Adrenal gland (tissue), 12 donors: ENCODE measurements around the gene RWDD2A. TPM values are rescaled to one million over a fixed set of nuclear protein-coding genes. Genes with fewer than 3 reads are reported as not detected.

Experiments
- DNase-seq, 7 donors: peaks; one replicate each; pipeline ENCODE4 v3.0.0-alpha.2; 2019 to 2020
- H3K27ac ChIP-seq, 5 donors: fragments of 200-600 bp; sonication (generic) in 4 of 5; 1 replicate in 3 of 5; 2 replicates in 2 of 5; pipeline versions ENCODE4 v1.5.1 to v1.8.0; 2016 to 2020; ENCODE audit warnings: mild to moderate bottlenecking in 1 of 5
- H3K27me3 ChIP-seq: fragments of 200-600 bp; 2 replicates; pipeline ENCODE4 v1.8.0; 2021
- H3K36me3 ChIP-seq, 2 donors: fragments of 200-600 bp; replicated peaks in 1 of 2; 1 replicate in 1 of 2; 2 replicates in 1 of 2; pipeline versions ENCODE4 v1.5.1 to v1.8.0; 2018 to 2022
- H3K4me1 ChIP-seq, 2 donors: fragments of 200-600 bp; replicated peaks in 1 of 2; 1 replicate in 1 of 2; 2 replicates in 1 of 2; pipeline versions ENCODE4 v1.5.1 to v1.8.0; 2018 to 2021
- H3K4me3 ChIP-seq, 4 donors: fragments of 200-600 bp; sonication (generic) in 3 of 4; one replicate each; pipeline ENCODE4 v1.5.1; 2016 to 2018
- H3K9me3 ChIP-seq, 3 donors: fragments of 200-600 bp; sonication (generic) in 1 of 3; replicated peaks in 1 of 3; 1 replicate in 2 of 3; 2 replicates in 1 of 3; pipeline versions ENCODE4 v1.5.1 to v1.8.0; 2016 to 2021
- CTCF ChIP-seq, 6 experiments: fragments of 450-650 bp in 4 of 6; fragments of 200-600 bp in 2 of 6; sonication (generic) in 1 of 6; IDR thresholded peaks; 1 replicate in 5 of 6; 2 replicates in 1 of 6; pipeline versions ENCODE4 v1.5.1 to v1.8.0; 2016 to 2021; ENCODE audit warnings: antibody characterized with exemption in 6 of 6, mild to moderate bottlenecking in 2 of 6, moderate library complexity in 1 of 6
- POLR2A ChIP-seq, 2 donors: fragments of 450-650 bp; IDR thresholded peaks; one replicate each; pipeline ENCODE4 v1.6.1; 2017; ENCODE audit warnings: antibody characterized with exemption in 2 of 2, mild to moderate bottlenecking in 2 of 2, moderate library complexity in 1 of 2
- WGBS, 4 donors: extraction: QIAGEN DNeasy Blood & Tissue Kit in 2 of 4; methylation state at CpG; one replicate each; pipeline versions ENCODE4 v1.1.5 to v1.1.7; 2013 to 2017; 5-methylcytosine and 5-hydroxymethylcytosine counted together
- intact Hi-C, 2 donors: fragments of 100-400 bp; cut with DNase I; formaldehyde crosslinking; loops; one replicate each; pipeline versions ENCODE4 v1.14.1 to v1.15.0; 2022 to 2023
- polyA plus RNA-seq, 3 donors: library from polyadenylated mRNA; stranded (reverse); fragments of 200-250 nt in 2 of 3; fragments of 350-450 nt in 1 of 3; fragmentation: Illumina TruSeq in 1 of 3; extraction: RNeasy Lipid Tissue Mini Kit (QIAGEN cat#74804) in 1 of 3; gene quantifications; one replicate each; pipeline ENCODE4 v1.2.3, GENCODE V29; 2013 to 2014
- total RNA-seq, 9 donors: library from RNA; depleted of rRNA in 4 of 9; stranded (reverse); fragments of >200 nt in 4 of 9; fragments of 120-200 nt in 1 of 9; fragmentation: NEBNext Ultra II Directional in 1 of 9; extraction: Animal tissue kit (Norgen Biotek cat#: 25700) in 1 of 9; gene quantifications; one replicate each; pipeline versions ENCODE4 v1.1.0 to v1.2.4, GENCODE V29; 2013 to 2023
- donor health status: healthy with polysubstance abuse.
- donor health status: Bipolar disorder and iron deficiency.
- donor health status: DM: yes; HTN: yes; CAD: no.
- donor health status: DM: no; HTN: no; CAD: no.
- donor health status: DM: no; HTN: no; CAD: no.
- donor health status: DM: yes; HTN: yes; CAD: no.

The RWDD2A gene
- total and polyA plus RNA-seq, 12 donors: 4.6 to 18.3 (median 7.9) TPM

DNA sequence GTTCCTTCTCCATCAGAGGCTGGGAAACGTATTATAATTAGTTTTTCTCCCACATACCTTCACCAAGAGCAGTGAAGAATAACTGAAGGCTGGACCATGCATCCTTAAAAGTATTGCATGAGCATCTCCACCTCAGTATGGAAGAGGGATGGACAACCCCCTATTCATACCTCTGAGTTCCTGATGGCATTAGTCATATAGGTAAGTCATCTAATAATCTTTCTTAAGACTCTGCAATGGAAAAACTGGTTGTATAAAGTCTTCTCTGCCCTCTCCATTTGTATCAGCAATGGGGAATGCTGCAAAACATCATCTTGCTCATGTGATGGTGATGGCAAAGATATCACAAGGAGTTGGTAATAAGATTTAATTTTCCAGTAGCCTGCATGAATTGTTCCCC is 24.6 kb upstream of the RWDD2A start:
- TF ChIP-seq POLR2A (IDR thresholded peaks at IDR 0.05) (no peak), CTCF (IDR thresholded peaks at IDR 0.05) (no peak)
- 79 to 96% (median 92%) methylated on average over 1 of the region's 1 CpG for WGBS, 4 donors
- Histone ChIP-seq H3K4me1 (no peaks in the 10 kb centered on the region), H3K27ac (no peak overlapping the region), H3K27me3 (no peaks in the 10 kb centered on the region), H3K36me3 (peaks cover 0 to 88% of the 10 kb centered on the region in 2 donors), H3K9me3 (no peaks in the 10 kb centered on the region), H3K4me3 (no peak overlapping the region)
- intact Hi-C loops: no loop called here
- no peak for DNase-seq

- DNase-seq: no peak
- no peak overlapping the region for H3K27ac ChIP-seq
- H3K4me1 ChIP-seq: no peaks in the 10 kb centered on the region
- TF ChIP-seq CTCF (IDR thresholded peaks at IDR 0.05) (no peak), POLR2A (IDR thresholded peaks at IDR 0.05) (no peak)
- H3K36me3 ChIP-seq: peaks cover 0 to 93% of the 10 kb centered on the region in 2 donors
- intact Hi-C loops: no loop called here
- H3K27me3 ChIP-seq: no peaks in the 10 kb centered on the region
- no peaks in the 10 kb centered on the region for H3K9me3 ChIP-seq
- no peak overlapping the region for H3K4me3 ChIP-seq
Observed at GRCh38 chr6:83169106-83169505, 24.1 kb upstream of the RWDD2A start.

- no peak for DNase-seq
- Histone ChIP-seq H3K27me3 (no peaks in the 10 kb centered on the region), H3K36me3 (peaks cover 0 to 95% of the 10 kb centered on the region in 2 donors), H3K9me3 (no peaks in the 10 kb centered on the region), H3K4me3 (no peak overlapping the region), H3K4me1 (no peaks in the 10 kb centered on the region), H3K27ac (no peak overlapping the region)
- WGBS, 4 donors: 88 to 100% (median 94%) methylated on average over 1 of the region's 1 CpG
- TF ChIP-seq CTCF (IDR thresholded peaks at IDR 0.05) (no peak), POLR2A (IDR thresholded peaks at IDR 0.05) (no peak)
- intact Hi-C loops: no loop called here
Observed at GRCh38 chr6:83169511-83169910, 23.6 kb upstream of the RWDD2A start.

- Histone ChIP-seq H3K27me3 (no peaks in the 10 kb centered on the region), H3K9me3 (no peaks in the 10 kb centered on the region), H3K4me1 (no peaks in the 10 kb centered on the region), H3K4me3 (no peak overlapping the region), H3K27ac (no peak overlapping the region), H3K36me3 (peaks cover 0 to 64% of the 10 kb centered on the region in 2 donors)
- TF ChIP-seq CTCF (IDR thresholded peaks at IDR 0.05) (no peak), POLR2A (IDR thresholded peaks at IDR 0.05) (no peak)
- intact Hi-C loops: no loop called here
- DNase-seq: no peak
- WGBS, 4 donors: 90 to 94% (median 92%) methylated on average over 4 of the region's 4 CpGs
Observed at GRCh38 chr6:83176246-83176645, 16.9 kb upstream of the RWDD2A start.
